K562 (cell line): Measurements from ENCODE around the gene SIK3. TPM values are rescaled to one million over a fixed set of nuclear protein-coding genes. Genes with fewer than 3 reads are reported as not detected.

Experiments used
- ATAC-seq: fragments of 200-7000 bp; cut with Tn5 transposase; 3 replicates; pipeline ENCODE4 v1.9.1; 2020; ENCODE audit warnings: moderate library complexity
- BruUV-seq: library from RNA; stranded (reverse); fragments of 400-500 nt; replicated peaks from 2 replicates; lab custom pipeline; 2021; lab: Mats Ljungman, UMichigan
- CTCF ChIA-PET: fragments of 300-600 bp; formaldehyde crosslinking; extraction: SDS; loops from one replicate; lab custom pipeline; 2021; ENCODE audit warnings: low intra/inter-chr PET ratio; lab: Yijun Ruan, JAX
- POLR2A ChIA-PET: fragments of 300-600, 350-650 bp; sonication (Branson Sonifier 250); formaldehyde crosslinking; extraction: SDS; loops from one replicate; lab custom pipeline; 2021; ENCODE audit warnings: antibody characterized with exemption, inconsistent platforms; lab: Yijun Ruan, JAX
- DNase-seq, 4 experiments: peaks; one replicate each; pipeline versions ENCODE4 v3.0.0 to v3.0.0-alpha.2; 2011 to 2018; ENCODE audit warnings: low spot score in 3 of 4, mixed read lengths in 3 of 4; ENCODE audit errors: extremely low read depth in 1 of 4
- FAIRE-seq: peaks from 2 replicates; lab custom pipeline; 2011; peaks lifted over from hg19 to GRCh38; lab: Jason Lieb, UNC
- H2AFZ ChIP-seq: 2 replicates; pipeline ENCODE4 v1.6.0; 2011; ENCODE audit warnings: low read depth, low read length, control low read depth, inconsistent platforms
- H3K27ac ChIP-seq: fragments of 200-600 bp; 3 replicates; pipeline ENCODE4 v1.8.0; 2011; ENCODE audit warnings: low read depth, mild to moderate bottlenecking, control low read depth, inconsistent platforms, low read length, moderate library complexity, mixed read lengths; ENCODE audit errors: extremely low read depth
- H3K27me3 ChIP-seq, 2 experiments: fragments of 300-600 bp in 1 of 2; 2 replicates in 1 of 2; 3 replicates in 1 of 2; pipeline versions ENCODE4 v1.6.0 to v1.8.0; 2011; ENCODE audit warnings: inconsistent platforms in 2 of 2, low read length in 2 of 2, mild to moderate bottlenecking in 1 of 2, mixed read lengths in 1 of 2, moderate library complexity in 1 of 2; ENCODE audit not compliant: control insufficient read depth in 2 of 2, insufficient read depth in 2 of 2
- H3K36me3 ChIP-seq: fragments of 300-600 bp; 3 replicates; pipeline ENCODE4 v1.8.0; 2011; ENCODE audit warnings: mild to moderate bottlenecking, low read length, inconsistent platforms; ENCODE audit not compliant: control insufficient read depth, insufficient read depth
- H3K4me1 ChIP-seq, 2 experiments: fragments of 200-600 bp in 1 of 2; replicated peaks in 1 of 2; 2 replicates in 1 of 2; 3 replicates in 1 of 2; pipeline versions ENCODE4 v1.5.1 to v1.8.0; 2011; ENCODE audit warnings: inconsistent platforms in 2 of 2, low read length in 2 of 2, mild to moderate bottlenecking in 1 of 2, mixed read lengths in 1 of 2, moderate library complexity in 1 of 2; ENCODE audit not compliant: control insufficient read depth in 2 of 2, insufficient read depth in 2 of 2
- H3K4me2 ChIP-seq: 2 replicates; pipeline ENCODE4 v1.6.1; 2011; ENCODE audit warnings: low read length, control low read depth, inconsistent platforms, mixed read lengths; ENCODE audit not compliant: insufficient read depth
- H3K4me3 ChIP-seq: fragments of 200-600 bp; sonication (generic), shearing (Covaris generic); 2 replicates; pipeline ENCODE4 v1.5.1; 2016; ENCODE audit warnings: control low read depth, inconsistent platforms
- H3K79me2 ChIP-seq: fragments of 200-600 bp; 3 replicates; pipeline ENCODE4 v1.8.0; 2011; ENCODE audit warnings: low read length, inconsistent platforms; ENCODE audit not compliant: control insufficient read depth, insufficient read depth
- H3K9ac ChIP-seq, 2 experiments: 2 replicates each; pipeline versions ENCODE4 v1.6.0 to v1.6.1; 2011; ENCODE audit warnings: low read depth in 2 of 2, low read length in 2 of 2, control low read depth in 1 of 2, inconsistent platforms in 1 of 2, mild to moderate bottlenecking in 1 of 2, mixed read lengths in 1 of 2; ENCODE audit not compliant: insufficient read depth in 1 of 2
- H3K9me1 ChIP-seq: one replicate; pipeline ENCODE4 v1.6.0; 2011; ENCODE audit warnings: inconsistent platforms, mild to moderate bottlenecking, low read length, moderate library complexity; ENCODE audit not compliant: control insufficient read depth, insufficient read depth
- H3K9me3 ChIP-seq: replicated peaks from 2 replicates; pipeline ENCODE4 v1.5.1; 2011; ENCODE audit warnings: low read depth, low read length, inconsistent platforms; ENCODE audit not compliant: control insufficient read depth, insufficient read depth
- H4K20me1 ChIP-seq: replicated peaks from 2 replicates; pipeline ENCODE4 v1.6.1; 2011; ENCODE audit warnings: low read length, inconsistent platforms, mixed read lengths; ENCODE audit not compliant: control insufficient read depth, insufficient read depth
- KAT8 ChIP-seq: fragments of 450-650 bp; IDR thresholded peaks from 2 replicates; pipeline ENCODE4 v1.6.1; 2016; ENCODE audit warnings: low read depth, mild to moderate bottlenecking
- SOX6 ChIP-seq: fragments of 450-650 bp; IDR thresholded peaks from 2 replicates; pipeline ENCODE4 v1.6.1; 2014; ENCODE audit warnings: mild to moderate bottlenecking
- TAF15 ChIP-seq: fragments of 200-400 bp; formaldehyde crosslinking; IDR thresholded peaks from 2 replicates; pipeline ENCODE4 v1.6.1; 2017; ENCODE audit warnings: mild to moderate bottlenecking, low read depth, low read length, moderate library complexity
- TEAD1 ChIP-seq, 2 experiments: fragments of 450-650 bp in 1 of 2; sonication (generic) in 1 of 2; formaldehyde crosslinking; IDR thresholded peaks; 2 replicates each; pipeline versions ENCODE4 v1.4.0 to v1.8.0; 2020 to 2022; ENCODE audit warnings: mild to moderate bottlenecking in 2 of 2, missing genetic modification reagents in 1 of 2
- ZNF239 ChIP-seq: fragments of 250-450 bp; sonication (Bioruptor Pico); IDR thresholded peaks from 2 replicates; pipeline ENCODE4 v1.4.0; 2020; ENCODE audit warnings: mild to moderate bottlenecking
- ZNF24 ChIP-seq: fragments of 450-650 bp; IDR thresholded peaks from 2 replicates; pipeline ENCODE4 v1.6.1; 2016
- ZNF584 ChIP-seq: fragments of 200-800 bp; sonication (Bioruptor generic); IDR thresholded peaks from 2 replicates; pipeline ENCODE4 v1.6.1; 2016; ENCODE audit warnings: low read depth, mild to moderate bottlenecking, missing genetic modification characterization, missing compliant biosample characterization
- WGBS: fragments of 100-300 bp; shearing (Covaris generic); methylation state at CpG from one replicate; pipeline ENCODE4 v1.1.6; 2016; ENCODE audit warnings: low coverage, mixed read lengths; ENCODE audit not compliant: insufficient coverage; ENCODE audit errors: missing lambda C conversion rate; 5-methylcytosine and 5-hydroxymethylcytosine counted together
- in situ Hi-C: fragments of 300-500 bp; cut with MboI; formaldehyde crosslinking; loops from 4 replicates; pipeline ENCODE4 v1.15.0; 2018; ENCODE audit warnings: inconsistent platforms, mixed read lengths
- intact Hi-C: fragments of 100-400 bp; cut with micrococcal nuclease; formaldehyde crosslinking; loops from 2 replicates; pipeline ENCODE4 v1.14.2; 2022
- polyA plus RNA-seq, 8 experiments: library from polyadenylated mRNA; depleted of rRNA in 4 of 8; stranded (reverse) in 5 of 8; unstranded in 3 of 8; fragments of >200 nt; fragmentation: Nextera tagmentation in 2 of 8; fragmentation: Illumina TruSeq in 1 of 8; extraction: Ambion mirVana in 2 of 8; extraction: Trizol in 1 of 8; gene quantifications; 2 replicates each; pipeline versions ENCODE4 v1.2.1 to v1.2.3, GENCODE V29; 2011 to 2014; ENCODE audit warnings: inconsistent platforms in 1 of 8, missing spikeins in 1 of 8
- total RNA-seq, 7 experiments: library from RNA; depleted of rRNA in 6 of 7; stranded (reverse); fragments of >200 nt in 6 of 7; fragmentation: Illumina TruSeq in 2 of 7; extraction: Trizol in 2 of 7; gene quantifications; 2 replicates each; pipeline versions ENCODE4 v1.2.1 to v1.2.3, GENCODE V29; 2011 to 2021; ENCODE audit warnings: low replicate concordance in 1 of 7
- TF ChIP-seq, protein P1 (sequence below): fragments of 250-450 bp; sonication (Bioruptor Pico); IDR thresholded peaks from 2 replicates; pipeline ENCODE4 v1.9.0; 2021; ENCODE audit warnings: mild to moderate bottlenecking, inconsistent platforms
- TF ChIP-seq, protein P2 (sequence below): fragments of 450-650 bp; formaldehyde crosslinking; IDR thresholded peaks from 2 replicates; pipeline ENCODE4 v1.4.0; 2022; ENCODE audit warnings: missing genetic modification characterization
- TF ChIP-seq, protein P3 (sequence below): fragments of 200-800 bp; sonication (Bioruptor generic); IDR thresholded peaks from 2 replicates; pipeline ENCODE4 v1.6.1; 2016; ENCODE audit warnings: missing genetic modification characterization, missing compliant biosample characterization
- TF ChIP-seq, protein P4 (sequence below): fragments of 250-450 bp; sonication (Bioruptor Pico); IDR thresholded peaks from 2 replicates; pipeline ENCODE4 v1.4.0; 2020

The SIK3 gene
- total and polyA plus RNA-seq, 9 of the 15 experiments (the other 6 are each of a cell fraction or from before 2014, with no cell fraction given): 1.6 to 21.6 (median 8.0) TPM

DNA sequence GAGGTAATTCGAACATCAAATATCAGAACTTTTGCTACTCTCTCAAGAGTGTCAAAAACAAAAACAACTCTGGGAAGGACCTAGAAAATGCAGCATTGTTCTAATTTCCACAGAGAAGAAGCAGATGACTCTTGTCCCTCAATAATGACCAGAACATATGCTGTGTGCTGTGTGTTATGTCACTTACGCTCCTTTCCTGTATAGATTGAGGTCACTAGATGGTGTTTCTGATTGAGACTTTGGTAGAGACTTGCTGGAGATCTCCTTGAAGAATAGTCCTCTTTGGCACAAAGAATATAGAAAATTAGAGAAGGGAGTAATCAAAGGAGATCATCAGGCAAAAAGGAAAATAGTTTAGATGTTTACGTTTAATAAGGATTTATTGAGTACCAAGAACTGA is 2.3 kb upstream of the SIK3 start (continued):
- TF ChIP-seq, protein P1, sequence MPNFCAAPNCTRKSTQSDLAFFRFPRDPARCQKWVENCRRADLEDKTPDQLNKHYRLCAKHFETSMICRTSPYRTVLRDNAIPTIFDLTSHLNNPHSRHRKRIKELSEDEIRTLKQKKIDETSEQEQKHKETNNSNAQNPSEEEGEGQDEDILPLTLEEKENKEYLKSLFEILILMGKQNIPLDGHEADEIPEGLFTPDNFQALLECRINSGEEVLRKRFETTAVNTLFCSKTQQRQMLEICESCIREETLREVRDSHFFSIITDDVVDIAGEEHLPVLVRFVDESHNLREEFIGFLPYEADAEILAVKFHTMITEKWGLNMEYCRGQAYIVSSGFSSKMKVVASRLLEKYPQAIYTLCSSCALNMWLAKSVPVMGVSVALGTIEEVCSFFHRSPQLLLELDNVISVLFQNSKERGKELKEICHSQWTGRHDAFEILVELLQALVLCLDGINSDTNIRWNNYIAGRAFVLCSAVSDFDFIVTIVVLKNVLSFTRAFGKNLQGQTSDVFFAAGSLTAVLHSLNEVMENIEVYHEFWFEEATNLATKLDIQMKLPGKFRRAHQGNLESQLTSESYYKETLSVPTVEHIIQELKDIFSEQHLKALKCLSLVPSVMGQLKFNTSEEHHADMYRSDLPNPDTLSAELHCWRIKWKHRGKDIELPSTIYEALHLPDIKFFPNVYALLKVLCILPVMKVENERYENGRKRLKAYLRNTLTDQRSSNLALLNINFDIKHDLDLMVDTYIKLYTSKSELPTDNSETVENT: no peak
- TF ChIP-seq, protein P2, sequence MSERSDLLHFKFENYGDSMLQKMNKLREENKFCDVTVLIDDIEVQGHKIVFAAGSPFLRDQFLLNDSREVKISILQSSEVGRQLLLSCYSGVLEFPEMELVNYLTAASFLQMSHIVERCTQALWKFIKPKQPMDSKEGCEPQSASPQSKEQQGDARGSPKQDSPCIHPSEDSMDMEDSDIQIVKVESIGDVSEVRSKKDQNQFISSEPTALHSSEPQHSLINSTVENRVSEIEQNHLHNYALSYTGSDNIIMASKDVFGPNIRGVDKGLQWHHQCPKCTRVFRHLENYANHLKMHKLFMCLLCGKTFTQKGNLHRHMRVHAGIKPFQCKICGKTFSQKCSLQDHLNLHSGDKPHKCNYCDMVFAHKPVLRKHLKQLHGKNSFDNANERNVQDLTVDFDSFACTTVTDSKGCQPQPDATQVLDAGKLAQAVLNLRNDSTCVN: no peak
- TF ChIP-seq KAT8 (no peak), TEAD1 (CRISPR knock-in tag; IDR thresholded peaks at IDR 0.05) (no peak)

DNA sequence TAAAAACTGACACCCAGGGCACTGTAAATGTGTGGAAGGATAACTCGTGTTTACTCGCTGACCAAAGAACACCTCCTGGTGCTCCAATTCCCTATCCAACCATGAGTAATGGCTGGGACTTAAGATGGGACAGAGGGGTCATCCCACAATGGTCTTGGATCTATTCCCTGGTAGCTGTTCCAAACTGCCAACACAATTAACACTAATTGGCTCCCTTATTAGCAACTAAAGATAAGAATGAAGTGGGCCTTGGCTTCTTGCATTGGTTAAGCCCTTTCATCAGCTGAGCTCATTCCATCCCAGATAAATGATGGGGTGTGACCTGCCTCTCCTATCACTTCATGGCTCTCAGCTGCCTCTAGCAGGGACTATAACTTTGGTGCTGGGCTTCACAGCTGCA is 1.5 kb upstream of the SIK3 start:
- no peak overlapping the region for H3K9ac ChIP-seq
- no peak overlapping the region for H3K27ac ChIP-seq
- peaks cover 22 to 30% of the 10 kb centered on the region in 2 experiments for H3K4me1 ChIP-seq
- no peak overlapping the region for H3K4me3 ChIP-seq
- DNase-seq (no peak), FAIRE-seq (no peak), ATAC-seq (no peak)
- BruUV-seq: no TSS peak
- H3K4me2 ChIP-seq: no peak overlapping the region
- peaks cover 23% of the 10 kb centered on the region for H4K20me1 ChIP-seq
- no peaks in the 10 kb centered on the region for H3K9me1 ChIP-seq
- intact Hi-C loops (loop anchor here (5.0 kb wide), 3 partner anchors 87 to 202 kb away; no protein-coding TSS in a partner anchor), in situ Hi-C loops (loop anchor here (5.0 to 10.0 kb wide), 3 partner anchors 217 to 365 kb away; partner anchors contain the start of gene ZPR1)
- peak overlapping the region; percentile 95 for H2AFZ ChIP-seq
- CTCF ChIA-PET: interaction anchor here (1.9 kb wide), 1 partner anchor 220 kb away, joined by 8 read pairs; no protein-coding TSS in a partner anchor
- H3K27me3 ChIP-seq: no peaks in the 10 kb centered on the region
- no peaks in the 10 kb centered on the region for H3K9me3 ChIP-seq
- peaks cover 34% of the 10 kb centered on the region for H3K79me2 ChIP-seq
- POLR2A ChIA-PET: interaction anchor here (1.6 kb wide), 2 partner anchors 10 to 89 kb away, joined by 3 to 8 read pairs; no protein-coding TSS in a partner anchor
- no peaks in the 10 kb centered on the region; the same call in 2 of the 3 replicates for H3K36me3 ChIP-seq
- 72% methylated on average over 2 of the region's 2 CpGs for WGBS
- TF ChIP-seq, protein P3, sequence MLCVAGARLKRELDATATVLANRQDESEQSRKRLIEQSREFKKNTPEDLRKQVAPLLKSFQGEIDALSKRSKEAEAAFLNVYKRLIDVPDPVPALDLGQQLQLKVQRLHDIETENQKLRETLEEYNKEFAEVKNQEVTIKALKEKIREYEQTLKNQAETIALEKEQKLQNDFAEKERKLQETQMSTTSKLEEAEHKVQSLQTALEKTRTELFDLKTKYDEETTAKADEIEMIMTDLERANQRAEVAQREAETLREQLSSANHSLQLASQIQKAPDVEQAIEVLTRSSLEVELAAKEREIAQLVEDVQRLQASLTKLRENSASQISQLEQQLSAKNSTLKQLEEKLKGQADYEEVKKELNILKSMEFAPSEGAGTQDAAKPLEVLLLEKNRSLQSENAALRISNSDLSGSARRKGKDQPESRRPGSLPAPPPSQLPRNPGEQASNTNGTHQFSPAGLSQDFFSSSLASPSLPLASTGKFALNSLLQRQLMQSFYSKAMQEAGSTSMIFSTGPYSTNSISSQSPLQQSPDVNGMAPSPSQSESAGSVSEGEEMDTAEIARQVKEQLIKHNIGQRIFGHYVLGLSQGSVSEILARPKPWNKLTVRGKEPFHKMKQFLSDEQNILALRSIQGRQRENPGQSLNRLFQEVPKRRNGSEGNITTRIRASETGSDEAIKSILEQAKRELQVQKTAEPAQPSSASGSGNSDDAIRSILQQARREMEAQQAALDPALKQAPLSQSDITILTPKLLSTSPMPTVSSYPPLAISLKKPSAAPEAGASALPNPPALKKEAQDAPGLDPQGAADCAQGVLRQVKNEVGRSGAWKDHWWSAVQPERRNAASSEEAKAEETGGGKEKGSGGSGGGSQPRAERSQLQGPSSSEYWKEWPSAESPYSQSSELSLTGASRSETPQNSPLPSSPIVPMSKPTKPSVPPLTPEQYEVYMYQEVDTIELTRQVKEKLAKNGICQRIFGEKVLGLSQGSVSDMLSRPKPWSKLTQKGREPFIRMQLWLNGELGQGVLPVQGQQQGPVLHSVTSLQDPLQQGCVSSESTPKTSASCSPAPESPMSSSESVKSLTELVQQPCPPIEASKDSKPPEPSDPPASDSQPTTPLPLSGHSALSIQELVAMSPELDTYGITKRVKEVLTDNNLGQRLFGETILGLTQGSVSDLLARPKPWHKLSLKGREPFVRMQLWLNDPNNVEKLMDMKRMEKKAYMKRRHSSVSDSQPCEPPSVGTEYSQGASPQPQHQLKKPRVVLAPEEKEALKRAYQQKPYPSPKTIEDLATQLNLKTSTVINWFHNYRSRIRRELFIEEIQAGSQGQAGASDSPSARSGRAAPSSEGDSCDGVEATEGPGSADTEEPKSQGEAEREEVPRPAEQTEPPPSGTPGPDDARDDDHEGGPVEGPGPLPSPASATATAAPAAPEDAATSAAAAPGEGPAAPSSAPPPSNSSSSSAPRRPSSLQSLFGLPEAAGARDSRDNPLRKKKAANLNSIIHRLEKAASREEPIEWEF (CRISPR knock-in tag): no peak
- no peak for TF ChIP-seq ZNF584 (CRISPR knock-in tag)
- TF ChIP-seq SOX6: no peak
- TF ChIP-seq TAF15: no peak
- TF ChIP-seq ZNF239 (CRISPR knock-in tag): no peak
- TF ChIP-seq ZNF24: no peak
- TF ChIP-seq, protein P4, sequence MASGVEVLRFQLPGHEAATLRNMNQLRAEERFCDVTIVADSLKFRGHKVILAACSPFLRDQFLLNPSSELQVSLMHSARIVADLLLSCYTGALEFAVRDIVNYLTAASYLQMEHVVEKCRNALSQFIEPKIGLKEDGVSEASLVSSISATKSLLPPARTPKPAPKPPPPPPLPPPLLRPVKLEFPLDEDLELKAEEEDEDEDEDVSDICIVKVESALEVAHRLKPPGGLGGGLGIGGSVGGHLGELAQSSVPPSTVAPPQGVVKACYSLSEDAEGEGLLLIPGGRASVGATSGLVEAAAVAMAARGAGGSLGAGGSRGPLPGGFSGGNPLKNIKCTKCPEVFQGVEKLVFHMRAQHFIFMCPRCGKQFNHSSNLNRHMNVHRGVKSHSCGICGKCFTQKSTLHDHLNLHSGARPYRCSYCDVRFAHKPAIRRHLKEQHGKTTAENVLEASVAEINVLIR: no peak
